ENCODE results near the gene JUNB. TPM values are rescaled to one million over a fixed set of nuclear protein-coding genes. Genes with fewer than 3 reads are reported as not detected.
"Not testable (repeated sequence)": the region's sequence is repeated elsewhere in the genome, so short reads cannot be mapped to it uniquely, and the experiment has no call there.

Gene JUNB
- total RNA-seq, 1 experiment from 2014 or later: 49.7 TPM

GRCh38 chr19:12806242-12807081, 15.2 kb downstream of the JUNB start, which contains the start of gene RNASEH2A:
TSS of gene RNASEH2A (plus strand) at chr19:12806584. CDS start at chr19:12806674, 90 bp downstream.
- peak within 1 kb of the TSS; percentile 79 for H3K27ac ChIP-seq (ENCODE audit: low read length)
- ChIA-PET CTCF (interaction anchor here (0.5 to 1.1 kb wide), 2 partner anchors 41 to 46 kb away, joined by 3 read pairs; no protein-coding TSS in a partner anchor), POLR2A (interaction anchor here (0.5 to 0.9 kb wide), 3 partner anchors 40 to 75 kb away, joined by 3 to 8 read pairs (median 4); no protein-coding TSS in a partner anchor)
- BruUV-seq (replicated peaks): no TSS peak
- no peaks in the 10 kb centered on the region for H3K27me3 ChIP-seq (ENCODE audit: control insufficient read depth, insufficient read depth, low read length)
- ATAC-seq (peak; percentile 98), DNase-seq (ENCODE audit: low read depth, low spot score) (no peak)
- H3K9me3 ChIP-seq (ENCODE audit: control insufficient read depth, insufficient read depth, low read depth, low read length): no peaks in the 10 kb centered on the region
- peaks cover 8% of the 10 kb centered on the region for H3K4me1 ChIP-seq (ENCODE audit: control insufficient read depth, insufficient read depth, low read length)
- H3K4me3 ChIP-seq (ENCODE audit: low read depth in 2 of 2, low read length in 2 of 2): peak within 1 kb of the TSS; percentile 75 to 80
- in situ Hi-C loops (cut with HindIII; ENCODE audit: low pct_unique_long_range_greater_than_20kb, low sequenced_read_pairs) (no loop called here), intact Hi-C loops (cut with micrococcal nuclease; ENCODE audit: unreplicated experiment) (no loop called here)
- TF ChIP-seq POLR2AphosphoS5 (IDR thresholded peaks at IDR 0.05; ENCODE audit: low read depth, low read length) (peak; percentile 73), TCF7L2 (IDR thresholded peaks at IDR 0.05; ENCODE audit: low read depth, low read length) (no peak)
- peaks cover under 1% of the 10 kb centered on the region; the same call in 1 of the 2 replicates for H3K36me3 ChIP-seq (ENCODE audit: control insufficient read depth, insufficient read depth, low read length)

DNA sequence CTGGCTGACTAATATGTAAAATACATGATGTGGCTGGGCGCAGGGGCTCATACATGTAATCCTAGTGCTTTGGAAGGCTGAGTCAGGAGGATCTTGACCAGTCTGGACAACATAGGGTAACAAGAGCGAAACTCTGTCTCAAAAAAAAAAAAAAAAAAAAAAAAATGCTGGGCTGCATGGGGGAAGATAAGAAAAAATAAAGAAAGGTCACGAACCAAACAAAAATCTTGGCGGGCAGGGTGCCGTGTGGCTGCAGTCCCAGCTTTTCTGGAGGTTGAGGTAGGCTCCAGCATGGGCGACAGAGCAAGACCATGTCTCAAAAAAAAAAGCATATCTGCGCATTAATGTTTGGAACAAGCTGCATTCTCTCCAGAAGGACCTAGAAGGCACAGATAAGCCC, 23.8 kb downstream of the JUNB start:
- ChIA-PET CTCF (interaction anchor here (0.7 kb wide), 1 partner anchor 49 kb away, joined by 7 read pairs; no protein-coding TSS in a partner anchor), POLR2A (no interaction called here)
- in situ Hi-C loops (cut with HindIII; ENCODE audit: low pct_unique_long_range_greater_than_20kb, low sequenced_read_pairs) (no loop called here), intact Hi-C loops (cut with micrococcal nuclease; ENCODE audit: unreplicated experiment) (no loop called here)
- Histone ChIP-seq H3K27ac (ENCODE audit: low read length) (no peak overlapping the region), H3K27me3 (ENCODE audit: control insufficient read depth, insufficient read depth, low read length) (no peaks in the 10 kb centered on the region), H3K9me3 (ENCODE audit: control insufficient read depth, insufficient read depth, low read depth, low read length) (no peaks in the 10 kb centered on the region), H3K4me3 (ENCODE audit: low read depth in 2 of 2, low read length in 2 of 2) (no peak overlapping the region), H3K36me3 (ENCODE audit: control insufficient read depth, insufficient read depth, low read length) (no peaks in the 10 kb centered on the region), H3K4me1 (ENCODE audit: control insufficient read depth, insufficient read depth, low read length) (no peaks in the 10 kb centered on the region)
- no peak for ATAC-seq
- no TSS peak for BruUV-seq (replicated peaks)
- no peak for DNase-seq (ENCODE audit: low read depth, low spot score)
- TF ChIP-seq, protein P1, sequence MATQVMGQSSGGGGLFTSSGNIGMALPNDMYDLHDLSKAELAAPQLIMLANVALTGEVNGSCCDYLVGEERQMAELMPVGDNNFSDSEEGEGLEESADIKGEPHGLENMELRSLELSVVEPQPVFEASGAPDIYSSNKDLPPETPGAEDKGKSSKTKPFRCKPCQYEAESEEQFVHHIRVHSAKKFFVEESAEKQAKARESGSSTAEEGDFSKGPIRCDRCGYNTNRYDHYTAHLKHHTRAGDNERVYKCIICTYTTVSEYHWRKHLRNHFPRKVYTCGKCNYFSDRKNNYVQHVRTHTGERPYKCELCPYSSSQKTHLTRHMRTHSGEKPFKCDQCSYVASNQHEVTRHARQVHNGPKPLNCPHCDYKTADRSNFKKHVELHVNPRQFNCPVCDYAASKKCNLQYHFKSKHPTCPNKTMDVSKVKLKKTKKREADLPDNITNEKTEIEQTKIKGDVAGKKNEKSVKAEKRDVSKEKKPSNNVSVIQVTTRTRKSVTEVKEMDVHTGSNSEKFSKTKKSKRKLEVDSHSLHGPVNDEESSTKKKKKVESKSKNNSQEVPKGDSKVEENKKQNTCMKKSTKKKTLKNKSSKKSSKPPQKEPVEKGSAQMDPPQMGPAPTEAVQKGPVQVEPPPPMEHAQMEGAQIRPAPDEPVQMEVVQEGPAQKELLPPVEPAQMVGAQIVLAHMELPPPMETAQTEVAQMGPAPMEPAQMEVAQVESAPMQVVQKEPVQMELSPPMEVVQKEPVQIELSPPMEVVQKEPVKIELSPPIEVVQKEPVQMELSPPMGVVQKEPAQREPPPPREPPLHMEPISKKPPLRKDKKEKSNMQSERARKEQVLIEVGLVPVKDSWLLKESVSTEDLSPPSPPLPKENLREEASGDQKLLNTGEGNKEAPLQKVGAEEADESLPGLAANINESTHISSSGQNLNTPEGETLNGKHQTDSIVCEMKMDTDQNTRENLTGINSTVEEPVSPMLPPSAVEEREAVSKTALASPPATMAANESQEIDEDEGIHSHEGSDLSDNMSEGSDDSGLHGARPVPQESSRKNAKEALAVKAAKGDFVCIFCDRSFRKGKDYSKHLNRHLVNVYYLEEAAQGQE (IDR thresholded peaks at IDR 0.05; ENCODE audit: insufficient read depth in 1 of 2, low read depth in 2 of 2, low read length in 1 of 2): no peak
- no peak for TF ChIP-seq POLR2AphosphoS5 (IDR thresholded peaks at IDR 0.05; ENCODE audit: low read depth, low read length)
- TF ChIP-seq TCF7L2 (IDR thresholded peaks at IDR 0.05; ENCODE audit: low read depth, low read length): no peak
- TF ChIP-seq, protein P2, sequence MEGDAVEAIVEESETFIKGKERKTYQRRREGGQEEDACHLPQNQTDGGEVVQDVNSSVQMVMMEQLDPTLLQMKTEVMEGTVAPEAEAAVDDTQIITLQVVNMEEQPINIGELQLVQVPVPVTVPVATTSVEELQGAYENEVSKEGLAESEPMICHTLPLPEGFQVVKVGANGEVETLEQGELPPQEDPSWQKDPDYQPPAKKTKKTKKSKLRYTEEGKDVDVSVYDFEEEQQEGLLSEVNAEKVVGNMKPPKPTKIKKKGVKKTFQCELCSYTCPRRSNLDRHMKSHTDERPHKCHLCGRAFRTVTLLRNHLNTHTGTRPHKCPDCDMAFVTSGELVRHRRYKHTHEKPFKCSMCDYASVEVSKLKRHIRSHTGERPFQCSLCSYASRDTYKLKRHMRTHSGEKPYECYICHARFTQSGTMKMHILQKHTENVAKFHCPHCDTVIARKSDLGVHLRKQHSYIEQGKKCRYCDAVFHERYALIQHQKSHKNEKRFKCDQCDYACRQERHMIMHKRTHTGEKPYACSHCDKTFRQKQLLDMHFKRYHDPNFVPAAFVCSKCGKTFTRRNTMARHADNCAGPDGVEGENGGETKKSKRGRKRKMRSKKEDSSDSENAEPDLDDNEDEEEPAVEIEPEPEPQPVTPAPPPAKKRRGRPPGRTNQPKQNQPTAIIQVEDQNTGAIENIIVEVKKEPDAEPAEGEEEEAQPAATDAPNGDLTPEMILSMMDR (IDR thresholded peaks at IDR 0.05): no peak

DNA sequence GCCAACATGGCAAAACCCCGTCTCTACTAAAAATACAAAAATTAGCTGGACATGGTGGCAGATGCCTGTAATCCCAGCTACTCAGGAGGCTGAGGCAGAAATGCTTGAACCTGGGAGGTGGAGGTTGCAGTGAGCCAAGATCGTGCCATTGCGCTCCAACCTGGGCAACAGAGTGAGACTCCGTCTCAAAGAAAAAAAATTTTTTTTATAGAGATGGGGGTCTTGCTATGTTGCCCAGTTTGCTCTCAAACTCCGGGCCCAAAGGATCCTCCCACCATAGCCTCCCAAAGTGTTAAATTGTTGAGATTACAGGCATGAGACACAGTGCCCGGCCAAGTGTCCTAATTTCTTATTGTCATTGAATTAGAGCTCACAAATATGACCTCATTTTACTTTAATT, 25.9 kb downstream of the JUNB start:
- H3K27ac ChIP-seq (ENCODE audit: low read length); POLR2A ChIA-PET; H3K4me3 ChIP-seq (ENCODE audit: low read depth in 2 of 2, low read length in 2 of 2); H3K4me1 ChIP-seq (ENCODE audit: control insufficient read depth, insufficient read depth, low read length); DNase-seq (ENCODE audit: low read depth, low spot score); in situ Hi-C loops (cut with HindIII; ENCODE audit: low pct_unique_long_range_greater_than_20kb, low sequenced_read_pairs); CTCF ChIA-PET; intact Hi-C loops (cut with micrococcal nuclease; ENCODE audit: unreplicated experiment); H3K9me3 ChIP-seq (ENCODE audit: control insufficient read depth, insufficient read depth, low read depth, low read length); H3K27me3 ChIP-seq (ENCODE audit: control insufficient read depth, insufficient read depth, low read length); ATAC-seq; BruUV-seq (replicated peaks); H3K36me3 ChIP-seq (ENCODE audit: control insufficient read depth, insufficient read depth, low read length): not testable (repeated sequence)

DNA sequence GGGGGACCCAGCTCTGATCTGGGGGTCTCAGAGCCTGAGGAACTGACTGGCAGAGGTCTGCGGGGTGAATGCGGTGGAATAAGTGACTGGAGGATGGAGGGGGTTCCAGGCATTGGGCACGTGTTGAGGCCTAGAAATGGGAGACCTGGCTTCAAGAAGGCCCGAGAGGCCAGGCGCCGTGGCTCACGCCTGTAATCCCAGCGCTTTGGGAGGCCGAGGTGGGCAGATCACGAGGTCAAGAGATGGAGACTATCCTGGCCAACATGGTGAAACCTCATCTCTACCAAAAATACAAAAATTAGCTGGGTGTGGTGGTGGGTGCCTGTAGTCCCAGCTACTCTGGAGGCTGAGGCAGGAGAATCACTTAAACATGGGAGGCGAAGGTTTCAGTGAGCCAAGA, 26.5 kb downstream of the JUNB start:
- CTCF ChIA-PET: interaction anchor here (0.7 kb wide), 1 partner anchor 22 kb away, joined by 6 read pairs; no protein-coding TSS in a partner anchor
- H3K36me3 ChIP-seq (ENCODE audit: control insufficient read depth, insufficient read depth, low read length); ATAC-seq; POLR2A ChIA-PET; H3K4me3 ChIP-seq (ENCODE audit: low read depth in 2 of 2, low read length in 2 of 2); intact Hi-C loops (cut with micrococcal nuclease; ENCODE audit: unreplicated experiment); H3K9me3 ChIP-seq (ENCODE audit: control insufficient read depth, insufficient read depth, low read depth, low read length); H3K27me3 ChIP-seq (ENCODE audit: control insufficient read depth, insufficient read depth, low read length); H3K4me1 ChIP-seq (ENCODE audit: control insufficient read depth, insufficient read depth, low read length); BruUV-seq (replicated peaks); in situ Hi-C loops (cut with HindIII; ENCODE audit: low pct_unique_long_range_greater_than_20kb, low sequenced_read_pairs); H3K27ac ChIP-seq (ENCODE audit: low read length); DNase-seq (ENCODE audit: low read depth, low spot score): not testable (repeated sequence)
